Stimulated activated CD4-positive, alpha-beta T cell treated with anti-CD3 and anti-CD28 coated beads, Interleukin-12 subunit alpha, Interleukin-12 subunit beta, amount 100 ng/mL, for 48 hours (primary cell): ENCODE data around the gene OR52E4.

Experiments used
- DNase-seq, 3 donors: peaks; one replicate each; pipeline ENCODE4 v3.0.0-alpha.2; 2020; ENCODE audit warnings: low read depth in 2 of 3, low spot score in 1 of 3

OR52E4 gene

DNA sequence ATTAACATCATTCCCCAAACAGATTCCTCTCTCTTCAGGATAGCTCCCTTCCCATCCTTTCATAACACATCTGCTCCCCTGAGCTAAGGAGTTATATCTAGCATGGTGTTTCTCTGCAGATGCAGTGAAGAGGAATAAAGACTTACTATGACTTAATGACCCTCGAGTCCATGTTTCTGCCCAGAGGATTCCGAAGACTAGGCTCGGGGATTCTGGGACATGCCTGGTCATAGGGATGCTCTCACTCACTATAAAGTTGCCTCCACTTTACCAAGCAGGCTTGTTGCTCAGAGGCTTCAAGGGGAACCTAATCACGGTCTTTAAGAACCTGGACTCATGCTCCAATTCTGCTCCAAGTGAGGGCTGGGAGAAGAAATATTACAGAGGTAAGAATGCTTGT lies at the start of gene OR52E4:
Gene OR52E4 (plus strand): TSS at position 301 of the 400 bp plus-strand sequence. CDS start 3,664 bp downstream, outside the sequence.
- no peak for DNase-seq

DNA sequence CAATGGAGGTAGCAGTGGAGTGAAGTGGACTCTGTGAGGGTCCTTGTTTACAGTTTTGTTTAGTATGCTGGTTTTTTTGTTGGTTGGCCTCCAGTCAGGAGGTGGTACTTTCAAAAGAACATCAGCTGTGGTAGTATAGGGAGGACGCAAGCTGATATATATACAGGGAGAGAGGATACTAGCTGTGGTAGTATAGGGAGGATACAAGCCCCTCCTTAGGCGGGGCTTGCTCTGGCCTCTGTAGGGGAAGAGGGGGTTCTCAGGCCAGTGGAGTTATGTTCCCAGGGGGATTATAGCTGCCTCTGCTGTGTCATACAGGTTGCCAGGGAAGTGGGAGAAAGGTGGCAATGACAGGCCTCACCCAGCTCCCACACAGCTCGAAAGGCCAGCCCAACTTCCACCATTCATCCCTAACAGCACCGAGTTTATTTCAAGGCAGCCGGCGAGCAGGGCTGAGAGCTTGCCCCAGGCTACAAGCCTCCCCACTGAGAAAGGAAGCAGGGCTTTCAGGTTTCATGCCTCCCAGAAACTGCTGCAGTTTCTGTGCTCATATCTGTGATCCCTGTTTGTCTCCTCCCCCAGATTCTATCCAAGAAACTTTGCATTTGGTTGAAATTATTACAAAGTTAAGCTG lies 49.1 kb upstream of the OR52E4 start:
- no peak for DNase-seq

DNA sequence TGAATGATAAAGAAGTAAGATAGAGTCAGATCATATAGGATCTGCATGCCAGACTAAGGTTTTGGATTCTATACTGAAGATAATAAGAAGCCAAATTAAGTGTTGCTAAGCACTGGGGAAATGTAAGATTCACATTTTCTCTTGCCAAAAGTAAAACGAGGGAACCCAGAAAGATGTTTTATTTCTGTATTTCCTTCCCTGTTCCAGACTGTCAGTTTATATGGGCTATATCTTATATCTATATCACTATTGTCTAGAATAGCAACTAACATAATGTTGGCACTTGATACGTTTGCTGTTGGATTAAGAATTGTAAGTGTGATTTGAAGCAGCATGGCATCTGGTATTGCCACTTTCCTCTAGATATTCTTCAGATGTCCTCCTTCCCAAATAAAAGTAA lies 47.0 kb upstream of the OR52E4 start:
- DNase-seq, result no peak

DNA sequence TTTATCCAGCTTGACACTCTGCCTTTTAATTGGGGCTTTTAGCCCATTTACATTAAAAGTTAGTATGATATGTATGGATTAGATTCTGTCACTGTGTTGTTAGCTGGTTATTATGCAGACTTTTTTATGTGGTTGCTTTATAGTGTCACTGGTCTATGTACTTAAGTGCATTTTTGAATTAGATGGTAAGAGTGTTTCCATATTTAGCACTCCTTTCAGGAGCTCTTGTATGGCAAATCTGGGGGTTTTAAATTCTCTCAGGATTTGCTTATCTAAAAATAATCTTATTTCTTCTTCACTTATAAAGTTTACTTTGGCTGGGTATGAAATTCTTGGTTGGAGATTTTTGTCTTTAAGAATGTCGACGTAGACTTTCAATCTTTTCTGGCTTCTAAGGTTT lies 42.7 kb upstream of the OR52E4 start:
- DNase-seq, result no peak

DNA sequence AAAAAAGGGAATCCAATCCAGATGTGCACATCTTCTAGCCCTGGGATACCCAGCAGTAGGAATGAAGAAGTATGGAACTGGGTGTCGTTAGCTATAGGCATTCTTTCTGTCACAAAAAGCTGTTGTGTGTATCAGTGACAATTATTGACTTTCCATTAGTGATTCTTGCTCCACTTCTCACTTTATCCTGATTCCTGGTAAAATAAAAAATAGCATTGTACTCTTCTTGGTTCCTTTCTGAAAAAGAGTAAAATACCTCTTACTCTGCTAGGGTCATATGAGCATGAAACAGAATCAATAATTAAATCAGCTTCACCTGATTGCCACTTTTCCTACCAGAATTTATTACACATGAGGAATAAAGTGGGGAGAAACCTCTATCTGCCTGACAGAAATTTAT lies 38.6 kb upstream of the OR52E4 start, which contains the start of gene OR52E6:
Gene OR52E6 (minus strand): TSS at position 101 of the 400 bp plus-strand sequence. CDS start 0 bp downstream, at position 101.
- DNase-seq, result no peak

DNA sequence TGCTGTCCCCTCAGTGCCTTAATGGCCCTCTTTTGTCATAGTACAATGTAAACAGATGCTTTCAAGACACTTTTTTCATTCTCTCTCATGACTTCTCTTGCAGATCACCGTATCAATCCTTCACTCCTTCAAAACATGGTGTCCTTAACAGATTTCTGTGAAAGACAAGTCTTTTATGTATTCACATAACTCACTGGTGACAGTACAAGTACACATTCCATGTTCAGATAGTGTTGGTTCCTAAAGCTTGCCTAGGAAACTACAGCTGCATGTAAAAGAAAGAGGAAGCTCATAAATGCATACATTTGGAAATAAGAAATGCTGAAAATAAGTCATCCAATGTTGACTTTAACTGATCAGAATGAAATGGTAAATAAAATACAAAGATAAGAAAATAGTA lies 33.7 kb upstream of the OR52E4 start:
- no peak for DNase-seq

DNA sequence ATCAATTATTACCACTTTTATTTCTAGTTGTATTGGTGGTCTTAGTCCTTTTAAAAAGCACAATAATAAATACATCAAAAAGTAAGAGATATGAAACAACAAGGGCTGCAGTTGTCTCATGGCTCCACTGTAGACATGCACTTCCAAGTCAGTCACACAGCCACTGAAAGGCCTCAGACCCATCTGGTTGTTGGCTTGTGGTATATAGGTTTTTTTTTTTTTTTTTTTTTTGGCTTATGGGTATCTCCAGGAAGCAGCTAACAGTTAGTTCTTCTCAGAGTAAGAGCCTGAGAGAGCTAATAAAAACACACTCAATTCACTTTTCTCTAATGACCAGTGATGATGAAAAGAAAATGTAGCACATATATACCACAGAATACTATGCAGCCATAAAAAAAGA lies 32.7 kb upstream of the OR52E4 start:
- no peak for DNase-seq

DNA sequence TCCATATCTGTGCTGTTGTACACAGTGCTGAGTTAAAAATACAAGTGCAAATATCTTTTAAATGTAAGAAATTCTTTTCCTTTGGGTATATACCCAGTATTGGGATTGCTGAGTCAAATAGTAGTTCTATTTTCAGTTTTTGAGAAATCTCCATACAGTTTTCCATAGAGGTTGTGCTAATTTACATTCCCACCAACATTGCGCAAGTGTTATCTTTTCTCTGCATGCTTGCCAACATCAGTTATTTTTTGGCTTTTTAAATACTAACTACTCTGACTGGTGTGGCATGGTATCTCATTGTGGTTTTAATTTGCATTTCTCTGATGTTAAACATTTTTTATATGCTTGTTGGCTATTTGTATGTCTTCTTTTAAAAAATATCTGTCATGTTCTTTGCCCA lies 29.4 kb upstream of the OR52E4 start:
- no peak for DNase-seq

DNA sequence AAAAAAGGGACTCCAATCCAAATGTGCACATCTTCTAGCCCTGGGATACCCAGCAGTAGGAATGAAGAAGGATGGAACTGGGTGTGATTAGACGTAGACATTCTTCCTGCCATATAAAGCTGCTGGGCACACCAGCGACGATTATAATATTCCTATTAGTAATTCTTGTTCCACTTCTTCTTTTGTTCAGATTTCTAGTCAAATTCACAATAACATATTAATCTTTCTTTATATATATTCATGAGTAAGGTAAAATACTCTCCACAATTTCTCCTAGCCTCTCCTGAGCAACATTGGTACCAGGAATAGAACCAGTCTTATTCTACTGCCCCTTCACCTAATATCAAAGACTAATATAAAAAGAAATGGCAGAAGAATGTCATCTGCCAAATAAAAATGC lies 22.8 kb upstream of the OR52E4 start, which contains the start of gene OR52E8:
Gene OR52E8 (minus strand): TSS at position 101 of the 400 bp plus-strand sequence. CDS start 0 bp downstream, at position 101.
- DNase-seq, result no peak

DNA sequence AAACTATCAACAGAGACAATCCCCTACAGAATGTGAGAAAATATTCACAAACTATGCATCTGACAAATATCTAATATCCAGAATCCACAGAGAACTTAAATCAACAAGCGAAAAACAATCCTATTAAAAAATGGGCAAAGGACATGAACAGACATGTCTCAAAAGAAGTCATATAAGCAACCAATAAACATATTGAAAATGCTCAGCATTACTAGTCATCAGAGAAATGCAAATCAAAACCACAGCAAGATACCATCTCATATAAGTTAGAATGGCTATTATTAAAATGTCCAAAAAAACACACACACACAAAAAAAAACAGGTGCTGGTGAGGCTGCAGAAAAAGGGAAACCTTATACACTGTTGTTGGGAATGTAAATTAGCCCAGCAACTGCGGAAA lies 14.6 kb upstream of the OR52E4 start:
- DNase-seq, result no peak

DNA sequence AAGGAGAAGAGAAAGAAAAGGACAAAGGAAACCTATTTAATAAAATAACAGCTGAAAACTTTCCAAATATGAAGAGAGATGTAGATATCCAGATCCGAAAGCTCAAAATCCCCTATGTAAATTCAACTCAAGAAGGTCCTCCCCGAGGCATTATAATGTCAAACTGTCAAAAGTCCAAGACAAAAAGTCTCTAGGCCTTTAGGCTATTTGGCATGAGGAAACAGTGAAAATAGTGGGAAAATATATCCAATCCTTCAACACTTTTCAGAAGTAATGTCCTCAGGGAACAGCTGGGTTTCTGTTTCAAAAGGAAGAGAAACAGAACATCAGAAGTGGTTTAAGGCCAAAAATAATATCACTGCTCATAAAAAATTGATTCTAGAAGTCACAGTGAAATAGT lies 1.9 kb upstream of the OR52E4 start:
- DNase-seq, result no peak

DNA sequence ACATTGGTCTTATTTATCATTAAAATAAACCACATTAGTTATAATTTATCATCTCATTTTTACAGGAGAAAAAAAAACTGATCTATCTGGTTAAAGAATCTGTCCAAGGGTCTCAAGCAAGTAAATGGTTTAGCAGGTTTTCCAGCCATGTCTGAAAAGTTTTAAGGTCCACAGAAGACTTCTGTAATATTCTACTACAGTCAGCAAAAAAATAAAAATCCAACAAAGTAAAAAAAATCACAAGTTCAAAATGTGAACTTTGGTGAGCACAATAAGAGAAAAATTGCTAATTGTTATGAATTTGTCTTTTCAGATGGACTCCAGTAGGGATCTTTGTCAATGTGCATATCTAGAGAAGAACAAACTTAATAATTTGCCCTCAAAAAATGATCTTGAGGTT lies 1.3 kb downstream of the OR52E4 start:
- no peak for DNase-seq

DNA sequence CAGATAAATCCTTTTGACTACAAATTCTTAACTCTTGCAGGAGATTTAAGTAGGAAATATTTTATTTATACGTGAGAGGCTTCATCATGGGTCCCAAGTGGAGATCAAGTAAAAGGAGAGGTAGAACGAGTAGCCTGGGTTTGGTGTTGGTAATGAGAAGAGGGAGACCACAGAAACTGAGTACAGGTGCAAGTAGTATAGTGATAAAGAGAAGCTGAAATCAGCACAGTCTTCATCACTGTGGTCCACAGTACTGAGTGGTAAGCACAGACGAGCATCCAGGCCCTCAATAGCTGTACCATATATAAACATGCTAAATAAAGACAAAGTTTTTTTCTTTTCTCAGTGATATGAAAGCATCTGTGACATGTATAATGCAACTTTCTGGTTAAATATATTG lies 6.7 kb downstream of the OR52E4 start:
- DNase-seq, result no peak

DNA sequence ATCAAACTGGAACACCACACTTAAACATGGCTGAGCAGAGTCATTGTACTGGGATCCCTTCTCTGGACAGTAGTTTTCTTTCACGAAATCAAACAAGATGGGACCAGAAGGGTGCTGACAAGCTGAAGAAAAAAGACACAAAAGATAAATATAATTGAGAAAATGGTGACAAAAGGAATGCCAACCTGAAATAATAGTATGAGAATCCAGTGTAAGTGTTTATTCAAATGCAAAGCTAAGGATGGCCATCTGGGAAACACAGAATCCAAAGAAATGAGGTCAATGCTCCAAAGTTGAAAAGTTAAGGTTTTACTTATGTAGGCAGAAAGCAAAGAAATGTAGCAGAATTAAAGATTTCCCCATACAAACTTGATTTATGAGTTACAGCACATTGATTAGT lies 7.2 kb downstream of the OR52E4 start:
- no peak for DNase-seq

DNA sequence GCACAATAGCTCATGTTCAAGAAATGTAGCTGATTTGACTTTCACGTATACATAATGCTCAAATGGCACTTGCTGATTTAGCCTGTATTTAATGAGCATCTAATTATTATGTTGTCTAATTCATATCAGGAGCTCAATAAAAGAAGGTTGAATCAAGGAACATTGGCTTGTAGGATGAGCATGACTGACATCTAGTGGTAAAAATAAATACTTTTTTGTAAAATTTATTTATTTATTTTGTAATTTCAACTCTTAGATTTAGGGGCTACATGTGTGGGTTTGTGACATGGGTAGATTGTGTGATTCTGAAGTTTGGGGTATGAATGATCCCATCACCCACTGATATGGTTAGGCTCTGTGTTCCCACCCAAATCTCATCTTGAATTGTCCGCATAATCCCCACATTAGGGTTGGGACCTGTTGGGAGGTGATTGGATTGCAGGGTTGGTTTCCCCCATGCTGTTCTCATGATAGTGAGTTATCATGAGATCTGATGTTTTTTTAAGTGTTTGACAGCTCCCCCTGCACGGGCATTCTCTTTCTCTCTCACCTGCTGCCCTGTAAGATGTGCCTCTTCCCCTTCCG lies 10.9 kb downstream of the OR52E4 start:
- DNase-seq, result no peak

DNA sequence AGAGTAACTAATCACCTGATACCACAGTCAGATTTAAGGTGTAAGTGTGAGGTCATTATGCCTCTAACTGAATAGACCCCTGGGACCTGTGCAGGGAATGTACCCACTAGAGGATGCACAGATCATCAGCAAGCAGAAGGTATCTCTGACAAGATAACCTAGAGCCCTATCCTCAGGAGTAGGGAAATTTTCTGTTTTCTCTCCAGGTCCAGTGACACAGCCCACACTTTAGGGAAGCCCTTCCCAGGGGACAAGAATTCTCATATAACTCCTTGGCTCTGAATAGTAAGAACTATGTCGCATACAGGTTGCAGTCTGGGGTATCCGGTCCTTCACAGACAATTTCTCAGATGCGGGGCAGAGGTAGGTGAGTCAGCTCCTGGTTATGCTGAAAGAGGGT lies 12.5 kb downstream of the OR52E4 start, which contains the start of gene OR52E5:
Gene OR52E5 (plus strand): TSS at position 301 of the 400 bp plus-strand sequence. CDS start 7,569 bp downstream, outside the sequence.
- no peak for DNase-seq

DNA sequence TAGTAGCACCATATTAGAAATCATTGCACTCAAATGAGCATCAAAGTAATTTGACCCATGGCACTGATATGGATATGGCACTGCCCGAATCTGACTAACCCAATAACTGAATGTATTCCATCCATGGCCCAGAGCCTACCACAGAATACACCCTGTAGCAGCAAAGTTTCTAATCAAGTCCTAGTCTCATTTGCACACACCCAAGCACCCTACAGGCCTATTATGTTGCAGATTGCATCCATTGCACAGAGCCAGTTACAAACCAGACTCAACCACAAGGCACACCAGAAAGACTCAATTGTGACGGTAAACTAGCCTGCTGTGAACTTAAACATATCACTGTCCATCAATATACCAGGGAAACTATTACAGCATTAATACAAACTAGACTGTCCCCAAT lies 19.1 kb downstream of the OR52E4 start:
- no peak for DNase-seq

DNA sequence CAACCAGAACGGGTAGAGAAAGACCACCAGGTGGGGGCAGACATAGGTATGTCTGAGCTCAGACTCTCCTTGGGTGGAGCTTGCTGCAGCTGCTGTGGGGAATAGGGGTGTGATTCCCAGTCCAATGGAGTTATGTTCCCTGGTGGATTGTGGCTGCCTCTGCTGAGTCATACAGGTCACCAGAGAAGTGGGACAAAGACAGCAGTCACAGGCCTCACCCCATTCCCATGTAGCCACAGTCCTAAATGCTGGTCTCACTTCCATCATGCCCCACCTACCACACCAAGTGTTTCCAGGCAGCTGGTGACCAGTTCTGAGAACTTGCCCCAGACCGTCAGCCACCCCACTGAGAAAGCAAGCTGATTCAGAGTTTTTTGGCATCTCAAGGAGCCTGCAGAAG lies 30.1 kb downstream of the OR52E4 start:
- DNase-seq, result no peak

DNA sequence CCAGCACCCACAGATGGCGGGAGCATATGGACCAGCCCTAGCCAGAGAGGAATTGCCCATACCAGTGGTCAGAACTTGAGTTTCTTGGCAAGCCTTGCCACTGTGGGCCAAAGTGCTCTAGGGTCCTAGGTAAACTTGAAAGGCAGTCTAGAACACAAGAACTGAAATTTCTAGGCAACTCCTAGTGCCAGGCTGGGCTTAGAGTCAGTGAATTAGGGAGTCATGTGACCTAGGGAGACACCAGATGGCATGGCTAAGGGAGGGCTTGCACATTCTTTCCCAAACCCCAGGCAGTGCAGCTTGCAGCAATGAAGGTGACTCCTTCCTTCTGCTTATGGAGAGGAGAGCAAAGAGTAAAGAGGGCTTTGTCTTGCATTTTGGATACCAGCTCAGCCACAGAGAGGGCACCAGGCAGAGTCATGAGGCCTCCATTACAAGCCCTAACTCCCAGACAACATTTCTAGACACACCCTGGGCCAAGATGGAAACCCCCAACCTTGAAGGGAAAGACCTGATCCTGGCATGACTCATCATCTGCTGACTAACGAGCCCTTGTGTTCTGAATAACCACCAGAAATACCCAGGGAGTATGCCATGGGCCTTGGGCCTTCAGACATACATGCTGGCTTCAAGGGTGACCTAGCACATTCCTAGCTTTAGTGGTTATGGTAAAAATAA lies 42.5 kb downstream of the OR52E4 start:
- peak; percentile 4 to 10 (median 8) for DNase-seq

DNA sequence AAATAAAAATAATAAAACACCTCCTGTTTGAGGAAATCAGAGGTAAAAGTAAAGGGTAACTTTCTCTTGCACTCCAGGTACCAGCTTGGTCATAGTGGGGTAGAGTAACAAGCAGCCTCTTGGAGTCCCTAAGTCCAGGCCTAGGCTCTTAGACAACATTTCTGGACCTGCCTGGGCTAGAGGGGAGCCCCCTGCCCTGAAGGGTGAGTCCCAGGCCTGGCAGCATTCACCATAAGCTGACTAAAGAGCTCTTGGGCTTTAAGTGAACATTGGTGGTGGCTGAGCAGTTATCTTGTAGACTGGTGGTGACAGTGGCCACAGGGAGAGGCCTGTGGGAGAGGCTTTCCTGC lies 43.0 kb downstream of the OR52E4 start:
- no peak for DNase-seq

DNA sequence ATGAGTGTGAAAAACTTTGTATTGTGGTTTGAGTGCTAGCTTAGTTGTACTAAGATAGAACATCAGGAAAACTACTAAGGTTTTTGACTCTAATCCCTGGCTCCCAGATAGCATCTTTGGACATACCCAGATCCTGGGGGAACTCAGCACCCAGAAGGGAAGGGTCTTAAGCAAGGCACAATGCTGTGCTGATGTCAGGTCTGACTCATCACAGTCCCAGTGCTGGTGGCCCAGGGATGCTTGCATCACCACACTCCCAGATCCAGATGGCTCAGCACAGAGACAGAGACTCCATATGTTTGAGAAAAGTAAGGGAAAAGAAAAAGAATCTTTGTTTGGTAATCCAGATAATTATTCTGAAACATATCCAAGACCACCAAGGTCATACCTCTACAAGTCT lies 43.4 kb downstream of the OR52E4 start:
- DNase-seq, result no peak

DNA sequence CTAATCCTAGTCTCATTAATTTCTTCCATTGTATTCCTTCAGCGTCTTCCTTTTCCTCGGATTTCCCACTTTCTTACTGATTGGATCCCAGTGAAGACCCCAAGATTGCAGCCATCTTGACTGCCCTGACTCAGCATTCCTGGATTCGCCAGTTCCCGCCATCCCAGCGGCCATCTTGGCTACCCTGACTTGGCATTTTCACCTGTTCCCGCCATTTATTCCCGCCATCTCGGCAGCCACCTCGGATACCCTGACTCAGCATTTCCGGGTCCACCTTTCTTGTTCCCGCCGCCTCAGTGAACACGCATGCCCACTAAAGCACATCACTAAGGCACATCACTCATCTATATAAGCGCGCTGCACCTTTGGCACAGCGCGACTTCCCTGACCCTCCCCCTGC lies 47.8 kb downstream of the OR52E4 start:
- no peak for DNase-seq
